Coronary artery (tissue), 2 donors: Measurements from ENCODE around the gene ARHGAP24.

Experiments used
- DNase-seq: peaks from one replicate; pipeline ENCODE4 v3.0.0-alpha.2; 2017; ENCODE audit warnings: low spot score
- H3K27ac ChIP-seq, 2 donors: fragments of 200-600 bp; sonication (generic); one replicate each; pipeline ENCODE4 v1.5.1; 2016 to 2019
- H3K4me3 ChIP-seq: fragments of 200-600 bp; sonication (generic); 2 replicates; pipeline ENCODE4 v1.5.1; 2016; ENCODE audit warnings: mild to moderate bottlenecking, moderate library complexity
- TF ChIP-seq, protein P1 (sequence below): fragments of 200-600 bp; sonication (generic); IDR thresholded peaks from one replicate; pipeline ENCODE4 v1.5.1; 2019; ENCODE audit warnings: antibody characterized with exemption

ARHGAP24 gene

DNA sequence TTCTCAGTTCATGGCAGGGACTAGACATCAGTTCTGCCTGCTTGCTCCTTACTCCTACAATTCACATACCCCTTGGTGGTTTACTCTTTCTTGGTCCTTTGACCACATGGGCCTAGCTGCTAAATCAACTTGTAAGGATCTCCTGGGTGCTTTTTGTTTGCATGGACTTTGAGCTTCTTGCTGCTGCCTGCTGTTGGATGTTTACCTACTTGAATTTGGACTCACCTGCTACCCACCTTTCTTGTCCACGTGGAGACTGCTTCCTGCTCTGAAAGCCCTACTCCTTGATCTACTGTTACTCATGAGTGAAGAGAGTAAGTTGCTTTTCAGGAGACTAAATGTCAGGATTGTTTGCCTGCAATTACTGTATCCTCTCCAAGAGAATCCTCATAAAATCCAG, 15.2 kb upstream of the ARHGAP24 start:
- TF ChIP-seq, protein P1, sequence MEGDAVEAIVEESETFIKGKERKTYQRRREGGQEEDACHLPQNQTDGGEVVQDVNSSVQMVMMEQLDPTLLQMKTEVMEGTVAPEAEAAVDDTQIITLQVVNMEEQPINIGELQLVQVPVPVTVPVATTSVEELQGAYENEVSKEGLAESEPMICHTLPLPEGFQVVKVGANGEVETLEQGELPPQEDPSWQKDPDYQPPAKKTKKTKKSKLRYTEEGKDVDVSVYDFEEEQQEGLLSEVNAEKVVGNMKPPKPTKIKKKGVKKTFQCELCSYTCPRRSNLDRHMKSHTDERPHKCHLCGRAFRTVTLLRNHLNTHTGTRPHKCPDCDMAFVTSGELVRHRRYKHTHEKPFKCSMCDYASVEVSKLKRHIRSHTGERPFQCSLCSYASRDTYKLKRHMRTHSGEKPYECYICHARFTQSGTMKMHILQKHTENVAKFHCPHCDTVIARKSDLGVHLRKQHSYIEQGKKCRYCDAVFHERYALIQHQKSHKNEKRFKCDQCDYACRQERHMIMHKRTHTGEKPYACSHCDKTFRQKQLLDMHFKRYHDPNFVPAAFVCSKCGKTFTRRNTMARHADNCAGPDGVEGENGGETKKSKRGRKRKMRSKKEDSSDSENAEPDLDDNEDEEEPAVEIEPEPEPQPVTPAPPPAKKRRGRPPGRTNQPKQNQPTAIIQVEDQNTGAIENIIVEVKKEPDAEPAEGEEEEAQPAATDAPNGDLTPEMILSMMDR, result no peak
- H3K4me3 ChIP-seq, result no peak overlapping the region
- no peak for DNase-seq
- no peak overlapping the region for H3K27ac ChIP-seq

DNA sequence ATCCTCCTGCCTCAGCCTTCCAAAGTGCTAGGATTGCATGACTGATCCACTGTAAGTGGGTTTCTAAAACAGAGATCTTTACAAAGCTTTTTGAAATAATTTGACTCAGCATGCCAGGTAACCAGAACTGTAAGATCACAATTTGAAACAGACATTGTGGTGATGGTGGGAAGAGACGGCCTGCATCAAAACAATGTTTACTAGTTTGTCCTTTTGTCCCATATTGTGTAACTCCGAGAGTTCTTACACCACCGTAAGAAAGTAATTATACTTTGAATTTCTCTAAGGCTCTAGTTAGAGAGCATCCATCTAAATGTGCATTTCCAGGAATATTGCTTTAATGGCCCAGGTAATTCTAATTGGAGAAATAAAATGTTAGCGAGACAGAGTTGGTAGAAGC, 594 bp upstream of the ARHGAP24 start:
- no peak for DNase-seq
- peak overlapping the region; percentile 76 for H3K4me3 ChIP-seq
- TF ChIP-seq, protein P1, result no peak
- H3K27ac ChIP-seq, result peak overlapping the region in 1 of 2 donors; percentile 76

DNA sequence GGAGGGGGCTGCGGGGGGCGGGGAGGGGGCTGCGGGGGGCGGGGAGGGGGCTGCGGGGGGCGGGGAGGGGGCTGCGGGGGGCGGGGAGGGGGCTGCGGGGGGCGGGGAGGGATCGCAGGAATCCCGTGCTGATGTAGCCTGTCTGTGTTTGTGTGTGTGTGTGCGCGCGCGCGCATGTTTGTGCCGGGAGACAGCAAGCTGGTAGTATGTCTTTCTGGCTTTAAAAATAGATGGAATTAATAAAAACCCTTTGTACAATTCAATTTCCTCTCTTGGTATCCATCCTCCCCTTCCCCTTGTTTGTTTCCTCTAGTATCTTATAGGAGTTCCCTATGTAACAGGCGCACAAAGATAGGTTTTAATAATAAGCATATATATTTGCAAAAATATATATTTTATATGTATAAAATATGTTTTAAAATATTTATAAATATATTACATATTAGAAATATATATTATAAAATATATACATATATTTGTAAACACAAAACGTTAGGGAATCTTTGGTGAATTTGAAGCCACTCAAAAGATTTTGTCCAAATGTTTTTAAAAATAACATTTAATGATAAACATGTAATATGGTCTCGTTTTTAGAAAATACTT, 782 bp downstream of the ARHGAP24 start:
- TF ChIP-seq, protein P1, result no peak
- Histone ChIP-seq H3K4me3 (peak overlapping the region; percentile 76), H3K27ac (peak overlapping the region in 1 of 2 donors; percentile 76)
- no peak for DNase-seq

DNA sequence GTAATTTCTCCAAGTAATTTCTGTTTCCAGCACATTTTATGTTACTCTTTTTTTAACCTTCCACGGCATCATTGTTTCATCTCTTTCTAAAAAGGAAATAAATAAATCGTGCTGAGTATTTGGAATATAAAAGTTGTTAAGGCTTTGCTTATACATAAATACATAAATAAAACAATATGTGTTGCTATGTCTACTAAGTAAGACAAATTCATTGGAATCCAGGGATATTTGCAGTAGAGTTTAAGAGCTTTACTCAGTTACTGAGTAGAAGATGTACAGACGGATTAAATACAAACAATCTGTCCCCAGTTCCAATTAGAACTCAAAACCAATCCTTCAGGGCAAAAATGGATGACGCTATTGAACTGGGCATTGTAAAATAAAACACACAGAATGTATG, 1.4 kb downstream of the ARHGAP24 start:
- DNase-seq, result no peak
- Histone ChIP-seq H3K27ac (no peak overlapping the region), H3K4me3 (peak overlapping the region; percentile 34)
- TF ChIP-seq, protein P1, result no peak

DNA sequence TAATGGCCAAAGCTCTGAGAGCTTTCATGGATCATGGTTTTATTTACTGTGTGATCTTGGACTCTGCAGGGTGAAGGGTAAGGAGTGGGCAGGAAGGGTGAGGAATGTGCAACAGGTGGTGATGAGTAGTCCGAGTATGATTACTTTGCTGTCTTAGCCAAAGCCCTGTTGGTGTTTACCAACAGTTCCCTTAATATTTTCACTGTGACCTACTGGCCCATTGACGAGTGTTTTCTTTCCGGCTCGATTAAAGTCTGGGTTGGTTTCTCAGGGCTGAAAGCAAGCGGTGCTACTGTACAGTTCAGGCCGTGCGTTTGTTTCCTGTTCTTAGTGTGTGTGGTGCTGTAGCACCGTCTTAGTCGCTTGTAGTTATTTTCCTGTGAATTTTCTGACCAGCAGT, 2.6 kb downstream of the ARHGAP24 start:
- TF ChIP-seq, protein P1, result no peak
- no peak for DNase-seq
- H3K27ac ChIP-seq, result no peak overlapping the region
- H3K4me3 ChIP-seq, result no peak overlapping the region

DNA sequence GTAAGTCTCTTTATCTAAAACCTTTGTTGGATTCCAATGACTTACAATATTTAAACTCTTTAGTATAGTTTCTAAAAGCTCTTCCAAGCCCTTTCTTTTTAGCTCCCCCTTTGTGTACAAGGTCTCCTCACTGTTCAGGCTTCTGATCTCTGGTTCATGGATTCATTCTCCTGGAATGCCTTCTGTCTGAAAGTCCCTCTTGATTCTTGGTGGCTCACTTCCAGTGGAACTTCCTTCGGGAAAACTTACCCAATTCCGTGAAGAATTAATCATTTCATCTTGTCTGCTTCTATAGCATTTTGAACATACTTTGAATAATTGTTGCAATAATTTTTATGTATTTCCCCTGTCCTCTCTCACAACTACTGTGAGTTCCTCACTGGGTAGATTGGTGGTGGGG, 3.6 kb downstream of the ARHGAP24 start:
- TF ChIP-seq, protein P1, result no peak
- no peak for DNase-seq
- H3K27ac ChIP-seq, result no peak overlapping the region

DNA sequence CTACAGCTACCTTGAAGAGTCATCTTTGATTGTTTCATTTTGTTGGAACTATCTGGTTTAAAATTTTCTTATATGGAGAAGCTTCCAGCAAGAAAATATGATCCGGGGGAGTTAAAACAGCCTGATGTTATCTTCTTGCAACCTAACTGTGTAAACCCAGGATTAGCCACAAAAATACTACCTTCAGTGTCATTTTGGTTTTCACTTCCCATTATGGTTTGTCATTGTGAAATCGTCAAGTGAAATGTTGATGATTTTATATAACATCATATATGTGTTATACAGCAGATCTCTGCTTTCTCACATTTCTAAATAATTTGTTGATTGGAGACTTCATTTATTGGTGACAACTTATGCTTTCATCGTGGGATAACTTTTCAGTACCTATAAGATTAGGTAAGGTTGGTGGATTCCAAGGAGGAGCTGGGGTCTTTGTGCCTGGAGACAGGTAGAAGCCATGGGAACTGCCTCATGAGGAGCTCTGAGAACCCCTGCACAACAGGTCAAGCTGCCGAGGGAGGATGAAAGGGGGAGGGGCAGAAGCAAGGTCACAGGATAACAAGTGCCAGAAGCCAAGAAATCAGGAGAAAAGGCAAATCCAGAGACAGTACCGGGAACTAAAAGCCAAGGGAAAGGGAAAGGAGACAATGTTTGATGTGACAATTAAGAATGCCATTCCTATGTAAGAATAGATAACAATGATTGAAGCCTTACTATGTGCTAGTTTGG, 7.2 kb downstream of the ARHGAP24 start:
- H3K4me3 ChIP-seq, result no peak overlapping the region
- no peak for DNase-seq
- TF ChIP-seq, protein P1, result no peak
- no peak overlapping the region for H3K27ac ChIP-seq

More for the DNA sequence above, 3.6 kb downstream of the ARHGAP24 start:
- no peak overlapping the region for H3K4me3 ChIP-seq
